H1 (cell line): ENCODE results near the gene SAT2.

Source experiments
- ATF2 ChIP-seq: IDR thresholded peaks from 2 replicates; pipeline ENCODE4 v1.6.1; 2012; ENCODE audit warnings: low read length, inconsistent platforms
- EGR1 ChIP-seq: IDR thresholded peaks from 2 replicates; pipeline ENCODE4 v1.6.1; 2011; ENCODE audit warnings: low read depth, low read length, borderline replicate concordance
- JUND ChIP-seq: IDR thresholded peaks from 2 replicates; pipeline ENCODE4 v1.6.1; 2011; ENCODE audit warnings: mild to moderate bottlenecking, improper control_type of control experiment, low read length
- KDM4A ChIP-seq: IDR thresholded peaks from one replicate; pipeline ENCODE4 v1.7.1; 2012; ENCODE audit warnings: low read depth, mild to moderate bottlenecking, moderate library complexity, low read length, inconsistent platforms; ENCODE audit not compliant: severe bottlenecking
- MAFK ChIP-seq: IDR thresholded peaks from 2 replicates; pipeline ENCODE4 v1.6.1; 2012; ENCODE audit warnings: low read depth, mild to moderate bottlenecking, improper control_type of control experiment, low read length
- POLR2A ChIP-seq, 2 experiments: IDR thresholded peaks; 1 replicate in 1 of 2; 2 replicates in 1 of 2; pipeline ENCODE4 v1.6.1; 2011; ENCODE audit warnings: low read depth in 2 of 2, low read length in 2 of 2, mild to moderate bottlenecking in 2 of 2; ENCODE audit errors: control extremely low read depth in 1 of 2
- SP1 ChIP-seq: IDR thresholded peaks from 2 replicates; pipeline ENCODE4 v1.6.1; 2011; ENCODE audit warnings: low read depth, low read length
- SP2 ChIP-seq: IDR thresholded peaks from 2 replicates; pipeline ENCODE4 v1.6.1; 2012; ENCODE audit warnings: mild to moderate bottlenecking, low read length, inconsistent platforms
- SRF ChIP-seq: IDR thresholded peaks from 2 replicates; pipeline ENCODE4 v1.6.1; 2011; ENCODE audit warnings: mild to moderate bottlenecking, low read depth, low read length, moderate library complexity
- YY1 ChIP-seq: IDR thresholded peaks from 2 replicates; pipeline ENCODE4 v1.6.1; 2011; ENCODE audit warnings: low read depth, mild to moderate bottlenecking, low read length
- TF ChIP-seq, protein P1 (sequence below), 3 experiments: IDR thresholded peaks; 1 replicate in 2 of 3; 2 replicates in 1 of 3; pipeline versions ENCODE4 v1.5.1 to v1.6.1; 2011; ENCODE audit warnings: low read length in 3 of 3, mild to moderate bottlenecking in 3 of 3, inconsistent platforms in 2 of 3, low read depth in 1 of 3, moderate library complexity in 1 of 3; ENCODE audit not compliant: insufficient read depth in 1 of 3; ENCODE audit errors: control extremely low read depth in 1 of 3

GRCh38 chr17:7611635-7612293 is 15.9 kb downstream of the SAT2 start:
- no peak for TF ChIP-seq POLR2A (IDR thresholded peaks at IDR 0.05; ENCODE audit: control extremely low read depth in 1 of 2, low read depth in 2 of 2, low read length in 2 of 2)
- TF ChIP-seq, protein P1, sequence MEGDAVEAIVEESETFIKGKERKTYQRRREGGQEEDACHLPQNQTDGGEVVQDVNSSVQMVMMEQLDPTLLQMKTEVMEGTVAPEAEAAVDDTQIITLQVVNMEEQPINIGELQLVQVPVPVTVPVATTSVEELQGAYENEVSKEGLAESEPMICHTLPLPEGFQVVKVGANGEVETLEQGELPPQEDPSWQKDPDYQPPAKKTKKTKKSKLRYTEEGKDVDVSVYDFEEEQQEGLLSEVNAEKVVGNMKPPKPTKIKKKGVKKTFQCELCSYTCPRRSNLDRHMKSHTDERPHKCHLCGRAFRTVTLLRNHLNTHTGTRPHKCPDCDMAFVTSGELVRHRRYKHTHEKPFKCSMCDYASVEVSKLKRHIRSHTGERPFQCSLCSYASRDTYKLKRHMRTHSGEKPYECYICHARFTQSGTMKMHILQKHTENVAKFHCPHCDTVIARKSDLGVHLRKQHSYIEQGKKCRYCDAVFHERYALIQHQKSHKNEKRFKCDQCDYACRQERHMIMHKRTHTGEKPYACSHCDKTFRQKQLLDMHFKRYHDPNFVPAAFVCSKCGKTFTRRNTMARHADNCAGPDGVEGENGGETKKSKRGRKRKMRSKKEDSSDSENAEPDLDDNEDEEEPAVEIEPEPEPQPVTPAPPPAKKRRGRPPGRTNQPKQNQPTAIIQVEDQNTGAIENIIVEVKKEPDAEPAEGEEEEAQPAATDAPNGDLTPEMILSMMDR (IDR thresholded peaks at IDR 0.05; ENCODE audit: control extremely low read depth in 1 of 3, insufficient read depth in 1 of 3, low read depth in 1 of 3, low read length in 3 of 3): no peak
- no peak for TF ChIP-seq JUND
- no peak for TF ChIP-seq KDM4A
- no peak for TF ChIP-seq SRF
- peak; percentile 77 for TF ChIP-seq MAFK
- no peak for TF ChIP-seq ATF2
- TF ChIP-seq EGR1: no peak
- TF ChIP-seq SP2: no peak
- TF ChIP-seq YY1: no peak
- no peak for TF ChIP-seq SP1
